Hepatocyte (in vitro differentiated cells): Measurements from ENCODE around the gene C4orf17.
"Not testable (repeated sequence)": the region's sequence is repeated elsewhere in the genome, so short reads cannot be mapped to it uniquely, and the experiment has no call there.

Experiments used
- EZH2 ChIP-seq: fragments of 200-600 bp; sonication (generic); IDR thresholded peaks from 2 replicates; pipeline ENCODE4 v1.6.1; 2016; ENCODE audit warnings: antibody characterized with exemption, mild to moderate bottlenecking, borderline replicate concordance
- TF ChIP-seq, protein P1 (sequence below): fragments of 200-600 bp; sonication (generic); IDR thresholded peaks from 2 replicates; pipeline ENCODE4 v1.5.1; 2016; ENCODE audit warnings: antibody characterized with exemption, mild to moderate bottlenecking; ENCODE audit not compliant: poor library complexity

DNA sequence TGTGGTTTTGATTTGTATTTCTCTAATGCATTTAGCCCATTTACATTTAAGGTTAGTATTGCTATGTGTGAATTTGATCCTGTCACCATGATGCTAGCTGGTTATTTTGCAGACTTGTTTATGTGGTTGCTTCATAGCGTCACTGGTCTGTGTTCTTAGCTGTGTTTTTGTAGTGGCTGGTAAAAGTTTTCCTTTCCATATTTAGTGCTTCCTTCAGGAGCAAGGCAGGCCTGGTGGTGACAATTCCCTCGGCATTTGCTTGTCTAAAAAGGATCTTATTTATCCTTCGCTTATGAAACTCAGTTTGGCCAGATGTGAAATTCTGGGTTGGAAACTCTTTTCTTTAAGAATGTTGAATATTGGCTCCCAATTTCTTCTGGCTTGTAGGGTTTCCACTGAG is 23.9 kb downstream of the C4orf17 start:
- TF ChIP-seq EZH2 = not testable (repeated sequence)
- TF ChIP-seq, protein P1, sequence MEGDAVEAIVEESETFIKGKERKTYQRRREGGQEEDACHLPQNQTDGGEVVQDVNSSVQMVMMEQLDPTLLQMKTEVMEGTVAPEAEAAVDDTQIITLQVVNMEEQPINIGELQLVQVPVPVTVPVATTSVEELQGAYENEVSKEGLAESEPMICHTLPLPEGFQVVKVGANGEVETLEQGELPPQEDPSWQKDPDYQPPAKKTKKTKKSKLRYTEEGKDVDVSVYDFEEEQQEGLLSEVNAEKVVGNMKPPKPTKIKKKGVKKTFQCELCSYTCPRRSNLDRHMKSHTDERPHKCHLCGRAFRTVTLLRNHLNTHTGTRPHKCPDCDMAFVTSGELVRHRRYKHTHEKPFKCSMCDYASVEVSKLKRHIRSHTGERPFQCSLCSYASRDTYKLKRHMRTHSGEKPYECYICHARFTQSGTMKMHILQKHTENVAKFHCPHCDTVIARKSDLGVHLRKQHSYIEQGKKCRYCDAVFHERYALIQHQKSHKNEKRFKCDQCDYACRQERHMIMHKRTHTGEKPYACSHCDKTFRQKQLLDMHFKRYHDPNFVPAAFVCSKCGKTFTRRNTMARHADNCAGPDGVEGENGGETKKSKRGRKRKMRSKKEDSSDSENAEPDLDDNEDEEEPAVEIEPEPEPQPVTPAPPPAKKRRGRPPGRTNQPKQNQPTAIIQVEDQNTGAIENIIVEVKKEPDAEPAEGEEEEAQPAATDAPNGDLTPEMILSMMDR = not testable (repeated sequence)
